ENCODE measurements around the gene FIBP. TPM values are rescaled to one million over a fixed set of nuclear protein-coding genes. Genes with fewer than 3 reads are reported as not detected.

FIBP gene
- total and polyA plus RNA-seq, 2 donors (not counting 3 experiments of a cell fraction or from before 2014, with no cell fraction given), result 105 to 162 TPM

DNA sequence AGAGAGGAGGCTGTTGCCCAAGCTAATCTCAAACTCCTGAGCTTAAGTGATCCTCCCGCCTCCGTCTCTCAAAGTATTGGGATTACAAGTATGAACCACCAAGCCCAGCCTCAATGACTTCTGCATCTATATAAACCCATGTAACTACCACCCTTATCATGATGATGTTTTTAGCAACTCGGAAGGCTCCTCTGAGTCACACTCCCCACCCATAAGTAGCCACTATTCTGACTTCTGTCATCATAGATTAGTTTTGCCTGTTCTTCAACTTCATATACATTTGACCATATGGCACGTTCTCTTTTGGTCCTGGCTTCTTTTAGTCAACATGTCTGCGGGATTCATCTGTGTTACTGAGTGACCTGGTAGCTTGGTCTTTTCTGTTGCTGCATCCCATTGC, 18.3 kb upstream of the FIBP start:
- intact Hi-C loops (cut with micrococcal nuclease), result no loop called here
- dilution Hi-C loops (cut with MboI; ENCODE audit: extremely low pct_ligation_motif_present, low sequenced_read_pairs), result no loop called here
- Histone ChIP-seq H2AFZ (ENCODE audit: low read depth, low read length) (no peak overlapping the region), H3K9ac (replicated peaks; ENCODE audit: extremely low read depth, insufficient read depth, low read length) (no peak overlapping the region), H3K27ac (ENCODE audit: insufficient read depth, low read depth, low read length) (no peak overlapping the region), H3K36me3 (ENCODE audit: control insufficient read depth in 2 of 2, extremely low read depth in 1 of 2, insufficient read depth in 2 of 2, low read length in 2 of 2) (no peaks in the 10 kb centered on the region), H3K4me2 (ENCODE audit: insufficient read depth, low read length) (no peak overlapping the region), H3K9me3 (replicated peaks; ENCODE audit: control insufficient read depth, insufficient read depth, low read length) (no peaks in the 10 kb centered on the region), H3K27me3 (ENCODE audit: control insufficient read depth in 2 of 2, insufficient read depth in 2 of 2, low read length in 2 of 2) (no peaks in the 10 kb centered on the region), H3K9me1 (replicated peaks; ENCODE audit: control insufficient read depth, extremely low read depth, insufficient read depth, low read length) (no peaks in the 10 kb centered on the region), H4K20me1 (replicated peaks; ENCODE audit: control insufficient read depth, extremely low read depth, insufficient read depth, low read length) (no peaks in the 10 kb centered on the region), H3K79me2 (ENCODE audit: control insufficient read depth, insufficient read depth, low read length) (no peaks in the 10 kb centered on the region), H3K4me1 (ENCODE audit: control insufficient read depth, extremely low read depth, insufficient read depth, low read length) (peaks cover 15% of the 10 kb centered on the region), H3K4me3 (replicated peaks in 1 of 3; ENCODE audit: insufficient read depth in 1 of 3, low read depth in 1 of 3, low read length in 3 of 3) (no peak overlapping the region)
- DNase-seq (ENCODE audit: low read depth, low spot score) (no peak), FAIRE-seq (no peak)
- no TSS peak for BruUV-seq (replicated peaks)
- POLR2A ChIA-PET, result interaction anchor here (1.1 kb wide), 1 partner anchor 17 kb away, joined by 3 read pairs; no protein-coding TSS in a partner anchor
- TF ChIP-seq JUN (IDR thresholded peaks at IDR 0.05; ENCODE audit: borderline replicate concordance, insufficient read depth, insufficient read length, low read depth) (no peak), POLR2AphosphoS5 (IDR thresholded peaks at IDR 0.05; ENCODE audit: insufficient read depth, low read depth, low read length) (no peak), MYC (IDR thresholded peaks at IDR 0.05; ENCODE audit: low read depth, low read length) (no peak), EZH2 (IDR thresholded peaks at IDR 0.05; ENCODE audit: borderline replicate concordance, low read depth, low read length, severe bottlenecking) (no peak), GATA2 (IDR thresholded peaks at IDR 0.05; ENCODE audit: insufficient read depth, insufficient read length, low read depth, low read length) (no peak), POLR2A (IDR thresholded peaks at IDR 0.05; ENCODE audit: low read depth, low read length) (no peak), FOS (IDR thresholded peaks at IDR 0.05; ENCODE audit: borderline replicate concordance, insufficient read depth, low read length) (no peak)
- TF ChIP-seq, protein P1, sequence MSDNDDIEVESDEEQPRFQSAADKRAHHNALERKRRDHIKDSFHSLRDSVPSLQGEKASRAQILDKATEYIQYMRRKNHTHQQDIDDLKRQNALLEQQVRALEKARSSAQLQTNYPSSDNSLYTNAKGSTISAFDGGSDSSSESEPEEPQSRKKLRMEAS (IDR thresholded peaks at IDR 0.05; ENCODE audit: insufficient read depth, insufficient read length), result no peak
- TF ChIP-seq, protein P2, sequence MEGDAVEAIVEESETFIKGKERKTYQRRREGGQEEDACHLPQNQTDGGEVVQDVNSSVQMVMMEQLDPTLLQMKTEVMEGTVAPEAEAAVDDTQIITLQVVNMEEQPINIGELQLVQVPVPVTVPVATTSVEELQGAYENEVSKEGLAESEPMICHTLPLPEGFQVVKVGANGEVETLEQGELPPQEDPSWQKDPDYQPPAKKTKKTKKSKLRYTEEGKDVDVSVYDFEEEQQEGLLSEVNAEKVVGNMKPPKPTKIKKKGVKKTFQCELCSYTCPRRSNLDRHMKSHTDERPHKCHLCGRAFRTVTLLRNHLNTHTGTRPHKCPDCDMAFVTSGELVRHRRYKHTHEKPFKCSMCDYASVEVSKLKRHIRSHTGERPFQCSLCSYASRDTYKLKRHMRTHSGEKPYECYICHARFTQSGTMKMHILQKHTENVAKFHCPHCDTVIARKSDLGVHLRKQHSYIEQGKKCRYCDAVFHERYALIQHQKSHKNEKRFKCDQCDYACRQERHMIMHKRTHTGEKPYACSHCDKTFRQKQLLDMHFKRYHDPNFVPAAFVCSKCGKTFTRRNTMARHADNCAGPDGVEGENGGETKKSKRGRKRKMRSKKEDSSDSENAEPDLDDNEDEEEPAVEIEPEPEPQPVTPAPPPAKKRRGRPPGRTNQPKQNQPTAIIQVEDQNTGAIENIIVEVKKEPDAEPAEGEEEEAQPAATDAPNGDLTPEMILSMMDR (IDR thresholded peaks at IDR 0.05; ENCODE audit: extremely low read depth in 1 of 2, insufficient read depth in 1 of 2, low read depth in 1 of 2, low read length in 2 of 2), result no peak
- CTCF ChIA-PET, result interaction anchor here (1.0 kb wide), 1 partner anchor 22 kb away, joined by 3 read pairs; no protein-coding TSS in a partner anchor
